PC-9 (cell line): ENCODE results near the gene CNTNAP5. TPM values are rescaled to one million over a fixed set of nuclear protein-coding genes. Genes with fewer than 3 reads are reported as not detected.

Experiments
- BruUV-seq: library from RNA; stranded (reverse); fragments of 400-500 nt; replicated peaks from 2 replicates; lab custom pipeline; 2021; lab: Mats Ljungman, UMichigan
- CTCF ChIA-PET: fragments of 300-600 bp; sonication (Branson Sonifier 250); formaldehyde crosslinking; loops from one replicate; lab custom pipeline; 2022; ENCODE audit warnings: antibody characterized with exemption; lab: Charles Lee
- POLR2A ChIA-PET: fragments of 300-600 bp; sonication (Branson Sonifier 250); formaldehyde crosslinking; loops from one replicate; lab custom pipeline; 2022; ENCODE audit warnings: antibody characterized with exemption; ENCODE audit not compliant: unreplicated experiment; lab: Charles Lee
- DNase-seq, 2 experiments: peaks; one replicate each; pipeline versions ENCODE4 v3.0.0 to v3.0.0-alpha.2; 2015 to 2022; ENCODE audit warnings: mixed read lengths in 1 of 2
- H2AFZ ChIP-seq: fragments of 200-600 bp; sonication (generic); 2 replicates; pipeline ENCODE4 v1.8.1; 2017; ENCODE audit warnings: antibody characterized with exemption
- H3F3A ChIP-seq: fragments of 200-600 bp; sonication (generic); 2 replicates; pipeline ENCODE4 v1.8.1; 2017; ENCODE audit warnings: antibody characterized with exemption, mild to moderate bottlenecking, low read depth; ENCODE audit not compliant: insufficient read depth
- H3K27ac ChIP-seq: fragments of 200-600 bp; sonication (generic); 2 replicates; pipeline ENCODE4 v1.6.1; 2016; ENCODE audit warnings: mixed run types
- H3K27me3 ChIP-seq: fragments of 200-600 bp; sonication (generic); 2 replicates; pipeline ENCODE4 v1.6.1; 2016; ENCODE audit warnings: low read depth, mixed run types; ENCODE audit not compliant: insufficient read depth
- H3K36me3 ChIP-seq: fragments of 200-600 bp; sonication (generic); 2 replicates; pipeline ENCODE4 v1.6.1; 2016; ENCODE audit warnings: low read depth, mixed run types
- H3K4me1 ChIP-seq: fragments of 200-600 bp; sonication (generic); replicated peaks from 2 replicates; pipeline ENCODE4 v1.6.1; 2016; ENCODE audit warnings: mixed run types; ENCODE audit not compliant: insufficient read depth
- H3K4me2 ChIP-seq: fragments of 200-600 bp; sonication (generic); 2 replicates; pipeline ENCODE4 v1.6.1; 2017; ENCODE audit warnings: mixed run types
- H3K4me3 ChIP-seq: fragments of 200-600 bp; sonication (generic); 2 replicates; pipeline ENCODE4 v1.6.1; 2016; ENCODE audit warnings: mixed run types
- H3K79me2 ChIP-seq: fragments of 200-600 bp; sonication (generic); 2 replicates; pipeline ENCODE4 v1.6.1; 2017; ENCODE audit warnings: low read depth, mixed run types
- H3K9me2 ChIP-seq: fragments of 200-600 bp; sonication (generic); 2 replicates; pipeline ENCODE4 v1.8.1; 2017; ENCODE audit warnings: mild to moderate bottlenecking; ENCODE audit not compliant: insufficient read depth
- H3K9me3 ChIP-seq: fragments of 200-600 bp; sonication (generic); 2 replicates; pipeline ENCODE4 v1.8.1; 2016; ENCODE audit warnings: low read depth; ENCODE audit not compliant: insufficient read depth
- H4K20me1 ChIP-seq: fragments of 200-600 bp; sonication (generic); 2 replicates; pipeline ENCODE4 v1.8.1; 2017; ENCODE audit not compliant: insufficient read depth
- EZH2 ChIP-seq: fragments of 200-600 bp; sonication (generic); IDR thresholded peaks from 2 replicates; pipeline ENCODE4 v1.8.0; 2017; ENCODE audit warnings: antibody characterized with exemption, low read depth
- intact Hi-C: fragments of 100-400 bp; cut with micrococcal nuclease; formaldehyde crosslinking; loops from one replicate; pipeline ENCODE4 v1.10.0; 2022; ENCODE audit not compliant: unreplicated experiment
- total RNA-seq: library from RNA; stranded (reverse); gene quantifications from 2 replicates; pipeline ENCODE4 v1.2.3, GENCODE V29; 2021
- TF ChIP-seq, protein P1 (sequence below): fragments of 200-600 bp; sonication (generic); conservative IDR thresholded peaks from 2 replicates; pipeline ENCODE4 v1.6.1; 2017; ENCODE audit warnings: mixed run types, antibody characterized with exemption, mild to moderate bottlenecking, moderate library complexity

Gene CNTNAP5
- total RNA-seq, 1 experiment from 2014 or later = not detected

- Histone ChIP-seq H3K4me1 (no peaks in the 10 kb centered on the region), H3K79me2 (no peaks in the 10 kb centered on the region), H3K27ac (no peak overlapping the region), H3F3A (no peaks in the 10 kb centered on the region), H3K9me2 (no peaks in the 10 kb centered on the region), H3K4me2 (no peak overlapping the region), H3K36me3 (no peaks in the 10 kb centered on the region), H3K27me3 (no peaks in the 10 kb centered on the region), H4K20me1 (no peaks in the 10 kb centered on the region), H3K9me3 (no peaks in the 10 kb centered on the region), H3K4me3 (no peak overlapping the region), H2AFZ (no peak overlapping the region)
- POLR2A ChIA-PET = no interaction called here
- no peak for TF ChIP-seq EZH2
- TF ChIP-seq, protein P1, sequence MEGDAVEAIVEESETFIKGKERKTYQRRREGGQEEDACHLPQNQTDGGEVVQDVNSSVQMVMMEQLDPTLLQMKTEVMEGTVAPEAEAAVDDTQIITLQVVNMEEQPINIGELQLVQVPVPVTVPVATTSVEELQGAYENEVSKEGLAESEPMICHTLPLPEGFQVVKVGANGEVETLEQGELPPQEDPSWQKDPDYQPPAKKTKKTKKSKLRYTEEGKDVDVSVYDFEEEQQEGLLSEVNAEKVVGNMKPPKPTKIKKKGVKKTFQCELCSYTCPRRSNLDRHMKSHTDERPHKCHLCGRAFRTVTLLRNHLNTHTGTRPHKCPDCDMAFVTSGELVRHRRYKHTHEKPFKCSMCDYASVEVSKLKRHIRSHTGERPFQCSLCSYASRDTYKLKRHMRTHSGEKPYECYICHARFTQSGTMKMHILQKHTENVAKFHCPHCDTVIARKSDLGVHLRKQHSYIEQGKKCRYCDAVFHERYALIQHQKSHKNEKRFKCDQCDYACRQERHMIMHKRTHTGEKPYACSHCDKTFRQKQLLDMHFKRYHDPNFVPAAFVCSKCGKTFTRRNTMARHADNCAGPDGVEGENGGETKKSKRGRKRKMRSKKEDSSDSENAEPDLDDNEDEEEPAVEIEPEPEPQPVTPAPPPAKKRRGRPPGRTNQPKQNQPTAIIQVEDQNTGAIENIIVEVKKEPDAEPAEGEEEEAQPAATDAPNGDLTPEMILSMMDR = no peak
- no TSS peak for BruUV-seq
- DNase-seq = no peak
- intact Hi-C loops = no loop called here
- CTCF ChIA-PET = no interaction called here
Observed at GRCh38 chr2:124670187-124670586, 645.1 kb downstream of the CNTNAP5 start.

GRCh38 chr2:124678043-124678442, 653.0 kb downstream of the CNTNAP5 start:
- POLR2A ChIA-PET = no interaction called here
- 0 out of 2 replicates have a peak, but pooled peaks cover 4% of the 10 kb centered on the region for H4K20me1 ChIP-seq
- no peaks in the 10 kb centered on the region for H3K4me1 ChIP-seq
- H3K4me3 ChIP-seq = no peak overlapping the region
- TF ChIP-seq, protein P1 = no peak
- TF ChIP-seq EZH2 = no peak
- BruUV-seq = no TSS peak
- H3K27me3 ChIP-seq = no peaks in the 10 kb centered on the region
- H3K4me2 ChIP-seq = no peak overlapping the region
- DNase-seq = no peak
- no peak overlapping the region for H2AFZ ChIP-seq
- no peaks in the 10 kb centered on the region for H3K9me2 ChIP-seq
- no peaks in the 10 kb centered on the region for H3K36me3 ChIP-seq
- no peaks in the 10 kb centered on the region for H3F3A ChIP-seq
- no peak overlapping the region for H3K27ac ChIP-seq
- CTCF ChIA-PET = no interaction called here
- no peaks in the 10 kb centered on the region for H3K79me2 ChIP-seq
- intact Hi-C loops = no loop called here
- H3K9me3 ChIP-seq = no peaks in the 10 kb centered on the region

DNA sequence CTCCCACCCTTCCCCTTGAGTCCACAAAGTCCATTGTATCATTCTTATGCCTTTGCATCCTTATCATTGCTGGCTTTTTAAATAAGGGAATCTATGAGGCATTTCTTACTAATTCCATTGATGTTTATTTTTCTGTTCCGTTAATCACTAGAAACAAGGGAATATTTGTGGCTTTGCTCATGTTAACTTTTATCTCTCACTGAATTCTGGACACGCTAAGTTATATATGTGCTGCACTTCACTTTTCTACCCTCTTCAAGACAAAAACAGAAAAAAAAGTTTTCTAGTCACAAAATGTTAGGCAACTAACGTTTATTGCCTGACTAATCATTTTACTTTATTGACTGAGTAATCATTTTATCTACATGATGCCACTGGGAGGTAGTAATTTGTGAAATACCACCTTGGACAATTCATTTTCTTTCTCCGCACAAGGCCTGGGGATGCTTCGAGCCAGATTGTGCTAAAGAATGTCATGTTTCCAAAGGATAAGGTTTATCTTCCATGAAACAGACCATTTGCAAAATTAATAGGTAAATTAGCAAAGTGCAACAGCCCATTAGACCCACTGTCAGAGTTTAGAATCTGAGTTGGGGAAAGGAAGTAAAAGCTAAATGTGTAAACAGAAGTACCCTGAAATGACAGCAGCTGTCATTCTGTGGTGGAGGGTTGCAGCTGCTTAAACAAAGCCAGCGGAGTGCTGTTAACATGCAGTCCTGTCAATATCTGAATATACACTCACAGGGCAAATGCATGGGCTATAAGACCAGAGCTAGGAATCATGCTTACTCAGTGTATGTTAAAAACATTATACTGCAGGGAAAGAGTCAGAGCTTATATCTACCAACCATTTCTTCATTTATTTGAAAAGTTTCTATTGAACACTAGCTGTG, 658.7 kb downstream of the CNTNAP5 start:
- CTCF ChIA-PET = no interaction called here
- no peak for DNase-seq
- TF ChIP-seq EZH2 = no peak
- TF ChIP-seq, protein P1 = no peak
- H3K9me2 ChIP-seq = no peaks in the 10 kb centered on the region
- H3K4me2 ChIP-seq = no peak overlapping the region
- H4K20me1 ChIP-seq = no peaks in the 10 kb centered on the region
- H2AFZ ChIP-seq = no peak overlapping the region
- no peaks in the 10 kb centered on the region for H3K36me3 ChIP-seq
- BruUV-seq = no TSS peak
- intact Hi-C loops = no loop called here
- H3F3A ChIP-seq = no peaks in the 10 kb centered on the region
- H3K4me3 ChIP-seq = no peak overlapping the region
- H3K9me3 ChIP-seq = 0 out of 2 replicates have a peak, but pooled peaks cover 7% of the 10 kb centered on the region
- H3K79me2 ChIP-seq = no peaks in the 10 kb centered on the region
- POLR2A ChIA-PET = no interaction called here
- H3K27me3 ChIP-seq = no peaks in the 10 kb centered on the region
- no peaks in the 10 kb centered on the region for H3K4me1 ChIP-seq
- no peak overlapping the region for H3K27ac ChIP-seq
